Airway epithelial cell (primary cell): ENCODE measurements around the gene CPA5. TPM values are rescaled to one million over a fixed set of nuclear protein-coding genes. Genes with fewer than 3 reads are reported as not detected.

Experiments
- total RNA-seq: library from RNA; depleted of rRNA; stranded (reverse); fragments of >200 nt; gene quantifications from 2 replicates; pipeline ENCODE4 v1.2.3, GENCODE V29; 2015

Gene CPA5, protein sequence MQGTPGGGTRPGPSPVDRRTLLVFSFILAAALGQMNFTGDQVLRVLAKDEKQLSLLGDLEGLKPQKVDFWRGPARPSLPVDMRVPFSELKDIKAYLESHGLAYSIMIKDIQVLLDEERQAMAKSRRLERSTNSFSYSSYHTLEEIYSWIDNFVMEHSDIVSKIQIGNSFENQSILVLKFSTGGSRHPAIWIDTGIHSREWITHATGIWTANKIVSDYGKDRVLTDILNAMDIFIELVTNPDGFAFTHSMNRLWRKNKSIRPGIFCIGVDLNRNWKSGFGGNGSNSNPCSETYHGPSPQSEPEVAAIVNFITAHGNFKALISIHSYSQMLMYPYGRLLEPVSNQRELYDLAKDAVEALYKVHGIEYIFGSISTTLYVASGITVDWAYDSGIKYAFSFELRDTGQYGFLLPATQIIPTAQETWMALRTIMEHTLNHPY
- not detected in 2 replicates for total RNA-seq

DNA sequence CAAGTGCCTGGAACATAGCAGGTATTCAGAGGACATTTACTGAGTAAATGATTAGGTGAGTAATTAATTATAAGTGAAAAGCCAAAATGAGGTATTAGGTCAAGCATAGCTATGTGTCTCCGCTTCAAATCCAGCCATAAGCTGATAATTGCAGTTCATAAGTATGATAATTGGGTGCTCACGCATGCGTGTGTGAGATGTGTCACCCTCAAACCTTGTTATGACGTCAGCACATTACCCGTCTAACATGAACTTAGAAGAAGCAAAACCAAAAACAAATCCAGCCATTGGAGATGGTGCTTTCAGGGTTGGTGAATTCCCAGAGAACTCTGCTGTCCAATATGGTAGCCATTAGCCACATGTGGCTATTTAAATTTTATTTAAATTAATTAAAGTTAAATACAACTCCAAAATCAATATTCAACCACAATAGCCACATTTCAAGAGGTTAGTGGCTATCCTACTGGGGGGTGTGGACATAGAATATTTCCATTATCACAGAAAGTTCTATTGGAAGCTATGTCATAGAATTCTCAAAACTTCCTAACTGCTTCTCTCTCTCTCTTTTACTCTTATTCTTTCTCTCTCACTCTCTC, at the start of gene CPA5:
Gene CPA5 (plus strand): TSS at position 546 of the 596 bp plus-strand sequence. CDS start 1,670 bp downstream, outside the sequence.

DNA sequence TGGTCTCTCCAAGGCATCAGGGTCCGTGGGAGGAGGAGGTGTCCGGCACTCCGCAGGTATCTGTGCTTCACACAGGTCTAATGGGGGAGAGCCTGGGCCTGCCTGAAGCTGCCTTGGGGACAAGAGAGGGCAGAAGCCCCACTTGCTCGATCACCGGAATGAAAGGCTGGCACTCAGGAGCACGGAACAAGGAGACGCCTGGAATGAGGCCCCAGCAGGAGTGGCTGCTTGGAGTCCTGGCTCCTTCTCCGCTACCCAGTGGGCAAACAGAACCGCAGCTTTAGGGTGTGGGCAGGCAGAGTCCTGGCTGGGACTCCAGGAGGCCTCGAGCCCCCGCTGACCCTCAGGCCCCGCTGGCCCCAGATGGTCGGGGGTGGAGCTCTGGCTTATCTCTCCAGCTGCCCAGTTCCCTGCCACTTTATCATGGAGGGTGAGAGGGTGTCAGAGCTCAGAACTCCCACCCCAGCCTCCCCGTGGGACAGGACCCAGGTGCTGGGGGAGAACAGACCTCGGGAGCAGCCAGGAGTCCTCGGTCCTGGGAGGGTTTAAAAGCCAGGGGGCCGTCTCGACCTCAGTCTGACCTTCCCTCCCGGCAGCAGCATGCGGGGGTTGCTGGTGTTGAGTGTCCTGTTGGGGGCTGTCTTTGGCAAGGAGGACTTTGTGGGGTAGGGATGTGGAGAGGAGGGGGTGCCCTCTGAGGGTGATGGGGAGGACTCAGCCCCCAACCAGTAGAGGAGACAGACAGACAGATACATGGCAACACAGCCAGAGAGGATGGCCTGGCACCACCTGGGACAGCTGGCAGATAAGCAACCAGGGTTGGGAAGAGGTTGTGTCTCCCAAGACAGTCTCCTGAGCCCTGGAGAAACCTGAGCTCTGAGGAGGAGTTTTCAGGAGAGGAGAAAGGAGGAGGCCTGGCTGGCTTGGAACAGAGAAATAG, 35.6 kb downstream of the CPA5 start, which contains the start of gene CPA1:
Gene CPA1 (plus strand): TSS at position 574 of the 940 bp plus-strand sequence. CDS start 27 bp downstream, at position 601.

Other genes with a start within 250 kb of the CPA5 start
- gene TMEM209, start 139.4 kb upstream of the CPA5 start, total RNA-seq, result 11.4 and 13.6 TPM in 2 replicates
- not detected in 2 replicates for gene SSMEM1, start 137.0 kb upstream of the CPA5 start, total RNA-seq
- not detected in 2 replicates for gene CPA2, start 78.0 kb upstream of the CPA5 start, total RNA-seq
- gene CPA4, start 51.7 kb upstream of the CPA5 start, total RNA-seq, result 30.4 and 31.7 TPM in 2 replicates
- not detected in 2 replicates for gene CPA1, start 35.7 kb downstream of the CPA5 start, total RNA-seq
- 11.5 and 14.5 TPM in 2 replicates for gene CEP41, start 96.2 kb downstream of the CPA5 start, total RNA-seq
- 44.7 and 50.3 TPM in 2 replicates for gene MEST, start 147.3 kb downstream of the CPA5 start, total RNA-seq